ENCODE results near the gene SPAST.

GRCh38 chr2:32129086-32129485, 65.7 kb downstream of the SPAST start:
- TF ChIP-seq CTCF (conservative IDR thresholded peaks at IDR 0.05) (no peak), ZFX (IDR thresholded peaks at IDR 0.05) (no peak)

All from C4-2B (cell line).